ENCODE data around the gene EFCAB11.

The EFCAB11 gene

DNA sequence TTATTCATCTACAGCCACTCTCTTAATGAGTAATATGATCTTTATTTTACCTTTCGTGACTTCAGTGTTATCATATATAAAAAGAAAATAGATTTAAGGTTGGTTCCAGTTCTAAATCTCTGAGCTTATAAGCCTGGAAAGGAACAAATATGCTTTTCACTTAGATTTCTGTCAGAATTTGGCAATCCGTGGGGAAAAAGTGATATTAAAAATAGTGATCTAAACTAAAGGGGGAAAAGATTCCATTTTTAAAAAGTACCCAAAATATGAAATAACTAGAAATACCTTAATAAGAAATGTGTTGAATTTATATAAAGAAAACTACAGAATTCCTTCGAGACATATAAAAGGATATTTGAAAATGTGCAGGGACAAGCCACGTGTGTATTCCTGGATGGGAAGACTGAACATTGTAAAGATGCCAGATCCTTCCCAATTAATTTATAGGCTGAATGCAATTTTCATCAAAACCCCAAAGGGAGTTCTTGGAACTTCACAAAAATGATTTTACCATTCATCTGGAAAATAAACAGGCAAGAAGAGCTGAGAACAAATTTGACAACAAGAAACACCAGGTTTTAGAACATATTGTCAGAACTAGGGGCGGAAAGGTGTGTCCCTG, 142.5 kb downstream of the EFCAB11 start:
- DNase-seq, result no peak

DNA sequence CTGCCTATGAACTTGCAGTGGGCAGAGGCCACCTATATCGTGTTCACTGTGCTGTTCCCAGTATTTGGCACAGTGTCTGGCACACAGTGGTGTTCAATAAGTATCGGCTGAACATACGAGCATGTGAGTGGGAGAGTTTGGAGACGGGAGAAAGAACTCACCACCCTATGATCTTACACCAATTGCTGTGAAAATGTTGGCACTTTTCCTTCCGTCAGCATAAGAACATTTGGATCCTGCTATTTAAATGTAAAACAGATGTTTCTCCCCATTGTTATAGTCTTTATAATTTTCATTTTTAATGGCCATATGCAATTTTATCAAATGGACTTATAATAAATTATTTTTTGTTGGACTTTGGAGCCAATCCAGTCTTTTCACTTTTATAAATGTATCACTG, 144.4 kb downstream of the EFCAB11 start:
- DNase-seq, result no peak

GRCh38 chr14:89807892-89808291, 146.6 kb downstream of the EFCAB11 start:
- DNase-seq, result no peak

- DNase-seq, result no peak
Measured at GRCh38 chr14:89807151-89807550, 147.4 kb downstream of the EFCAB11 start.

GRCh38 chr14:89806451-89806850, 148.1 kb downstream of the EFCAB11 start:
- no peak for DNase-seq

GRCh38 chr14:89805501-89805900, 149.0 kb downstream of the EFCAB11 start:
- DNase-seq, result no peak

GRCh38 chr14:89803542-89803941, 151.0 kb downstream of the EFCAB11 start:
- DNase-seq, result no peak

DNA sequence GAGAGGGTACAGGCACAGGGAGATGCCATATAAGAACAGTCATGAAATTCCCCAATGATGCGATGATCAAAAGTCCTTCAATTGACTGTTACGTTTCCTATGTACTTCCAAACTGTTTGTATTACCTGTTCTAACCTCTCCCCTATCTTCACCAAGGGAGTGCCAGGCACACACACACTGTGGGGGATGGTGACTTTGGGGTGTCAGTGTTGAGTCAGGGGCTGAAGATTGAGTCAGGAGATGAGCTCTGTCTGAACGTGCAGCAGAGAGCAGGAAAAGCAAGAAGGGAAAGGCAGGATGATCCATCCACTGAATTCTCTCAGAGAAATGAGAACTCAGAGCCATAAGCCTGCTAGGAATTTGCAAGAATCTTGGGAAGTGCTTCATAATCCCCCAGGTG, 153.4 kb downstream of the EFCAB11 start:
- no peak for DNase-seq

- DNase-seq, result no peak
Measured at GRCh38 chr14:89798212-89798773, 156.2 kb downstream of the EFCAB11 start.

DNA sequence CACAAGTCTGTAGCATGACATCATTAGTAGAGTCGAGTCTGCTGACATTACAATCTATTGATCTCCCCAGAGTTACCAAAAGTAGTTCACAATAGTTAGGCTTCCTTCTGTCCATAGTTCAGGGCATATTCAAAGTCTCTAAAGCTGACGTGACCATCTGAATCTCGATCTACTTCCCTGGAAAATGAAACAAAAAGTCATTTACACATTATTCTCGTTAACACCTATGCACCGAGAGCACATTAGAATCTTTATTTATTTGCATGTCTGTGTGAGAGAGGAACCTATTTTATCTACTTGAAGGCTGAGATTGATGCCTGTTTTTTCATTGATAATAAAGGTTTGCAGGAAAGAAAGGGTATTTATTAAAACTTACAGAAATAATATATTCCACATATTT, 157.4 kb downstream of the EFCAB11 start:
- DNase-seq, result no peak

- DNase-seq, result no peak
Measured at GRCh38 chr14:89794096-89794495, 160.4 kb downstream of the EFCAB11 start.

GRCh38 chr14:89793367-89793716, 161.2 kb downstream of the EFCAB11 start:
- DNase-seq, result no peak

DNA sequence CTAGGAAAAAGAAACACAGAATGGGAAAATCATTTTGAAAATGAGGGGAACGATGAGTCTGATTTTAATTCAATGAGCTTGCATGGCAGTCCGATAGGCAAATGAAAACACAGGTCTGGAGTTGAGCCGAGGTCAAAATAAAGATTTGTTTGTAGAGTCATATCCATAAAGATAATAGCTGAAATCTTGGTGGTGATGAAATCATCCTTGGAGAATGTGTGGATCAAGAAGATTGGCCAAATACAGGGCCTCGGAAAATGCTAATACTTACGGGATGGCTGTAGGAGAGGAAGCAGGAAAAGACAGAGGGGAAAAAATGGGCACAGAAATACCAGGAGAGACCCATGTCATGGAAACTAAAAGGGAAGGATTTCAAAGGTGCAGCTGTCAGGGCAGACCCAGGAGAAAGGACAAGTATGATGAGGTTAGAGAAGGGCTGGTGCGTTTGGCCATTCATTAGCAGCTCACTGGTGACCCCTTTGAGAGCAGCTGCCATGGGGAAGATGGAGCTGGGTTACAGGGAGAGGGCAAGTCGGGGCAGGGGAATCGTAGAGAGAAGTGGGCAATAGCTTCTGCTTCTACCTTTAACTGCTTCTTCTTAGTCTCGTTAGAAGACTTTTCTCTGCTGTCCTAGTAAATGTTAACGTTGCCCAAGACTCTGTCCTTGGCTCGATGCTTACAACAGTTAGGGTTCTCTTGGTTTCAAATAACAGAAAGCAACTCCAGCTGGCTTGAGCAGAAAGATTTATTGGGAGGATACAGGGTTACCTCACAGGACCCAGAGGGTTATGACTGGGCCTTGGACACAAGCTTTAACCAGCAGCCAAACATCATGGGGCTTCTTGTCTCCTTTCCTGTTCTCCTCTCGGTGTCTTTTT, 161.8 kb downstream of the EFCAB11 start:
- DNase-seq, result no peak

DNA sequence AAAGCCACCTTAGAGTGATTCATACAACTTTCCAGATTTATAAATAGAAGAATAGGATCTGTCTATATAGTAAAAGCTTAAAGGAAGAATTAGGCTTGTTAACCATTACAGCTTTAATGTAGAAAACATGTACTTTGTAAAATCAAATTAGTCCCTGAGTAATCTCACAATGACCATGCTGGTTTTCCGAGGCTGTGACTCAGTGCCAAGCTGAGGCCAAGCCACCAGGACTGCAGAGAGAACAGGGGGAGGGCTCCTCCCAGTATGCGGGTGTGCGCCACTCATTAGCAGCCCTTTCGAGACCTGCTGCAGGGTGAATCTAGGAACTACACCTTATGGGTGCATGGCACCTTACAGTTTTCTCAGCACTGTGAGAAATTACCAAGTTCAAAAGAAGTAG, 167.0 kb downstream of the EFCAB11 start:
- no peak for DNase-seq

- no peak for DNase-seq
Measured at GRCh38 chr14:89781046-89781445, 173.5 kb downstream of the EFCAB11 start.

GRCh38 chr14:89779707-89780106, 174.8 kb downstream of the EFCAB11 start:
- DNase-seq, result no peak

- no peak for DNase-seq
Measured at GRCh38 chr14:89775946-89776345, 178.6 kb downstream of the EFCAB11 start.

- no peak for DNase-seq
Measured at GRCh38 chr14:89775151-89775550, 179.4 kb downstream of the EFCAB11 start.

DNA sequence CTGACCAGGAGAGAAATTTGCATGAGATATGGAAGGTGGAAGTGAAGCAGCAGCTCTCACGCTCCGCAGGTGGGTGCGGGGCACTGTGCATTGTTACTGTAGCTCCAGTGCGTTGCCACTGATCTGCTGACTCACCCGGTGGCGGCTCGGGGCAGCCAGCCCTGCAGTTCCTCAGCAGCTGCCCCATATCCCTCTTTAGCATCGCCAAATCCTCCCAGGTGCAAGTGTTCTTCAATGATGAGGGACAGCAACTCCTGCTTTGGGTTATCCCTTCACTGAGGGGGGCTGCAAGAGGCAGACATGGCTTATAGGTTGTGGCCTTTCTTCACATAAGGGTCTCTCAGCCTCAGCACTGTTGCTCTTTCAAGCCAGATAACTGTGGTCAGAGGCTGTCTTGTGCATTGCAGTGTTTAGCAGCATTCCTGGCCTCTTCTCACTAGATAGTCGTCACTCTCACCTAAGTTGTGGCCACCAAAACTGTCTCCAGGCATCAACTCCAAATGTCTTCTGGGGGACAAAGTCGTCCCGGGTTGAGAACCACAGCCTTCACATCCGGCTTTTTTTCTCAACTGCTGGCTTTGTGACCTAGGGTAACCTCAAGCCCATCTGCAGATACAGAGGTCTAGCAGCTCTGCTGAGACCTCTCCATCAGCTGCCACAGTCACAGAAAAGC, 180.8 kb downstream of the EFCAB11 start:
- peak; percentile 88 for DNase-seq

DNA sequence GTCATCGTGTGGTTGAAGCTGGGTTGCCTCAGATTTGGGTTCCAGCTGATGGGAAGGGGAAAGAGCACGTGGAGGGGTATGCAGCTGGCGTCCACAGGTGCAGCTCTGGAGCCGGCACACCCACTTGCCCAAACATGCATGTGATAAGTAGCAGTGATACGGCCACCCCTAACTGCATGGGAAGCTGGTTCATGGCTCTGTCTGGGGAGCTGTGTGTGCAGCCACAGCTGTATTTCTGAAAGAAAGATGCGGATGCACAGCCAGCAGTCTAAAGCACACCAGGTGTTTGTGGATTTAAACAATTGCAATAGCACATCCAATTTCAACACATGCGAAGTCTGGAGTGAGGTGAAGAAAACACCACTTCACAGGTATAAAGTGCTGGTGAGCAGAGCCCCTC, 181.4 kb downstream of the EFCAB11 start:
- no peak for DNase-seq

DNA sequence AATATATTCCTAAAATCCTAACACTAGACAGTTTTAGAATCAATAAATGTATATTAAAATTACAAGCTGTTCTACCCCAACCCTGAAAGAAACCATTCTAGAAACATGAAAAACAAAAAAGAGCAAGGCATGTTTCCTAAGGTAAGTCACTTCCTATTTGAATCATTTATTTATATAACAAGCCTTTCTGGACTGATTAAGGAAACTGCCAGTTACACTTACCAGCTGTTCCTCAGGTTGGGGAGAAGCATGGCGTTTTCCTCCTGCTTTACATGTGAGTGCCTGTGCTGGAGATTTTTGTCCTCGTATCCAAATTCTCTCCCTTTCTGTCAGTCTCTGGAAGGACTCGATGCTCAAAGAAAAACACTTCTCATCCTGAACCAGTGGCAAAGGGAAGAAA, 183.3 kb downstream of the EFCAB11 start:
- no peak for DNase-seq

- peak; percentile 68 for DNase-seq
Measured at GRCh38 chr14:89767861-89768268, 186.7 kb downstream of the EFCAB11 start.

GRCh38 chr14:89767131-89767530, 187.4 kb downstream of the EFCAB11 start:
- DNase-seq, result no peak

GRCh38 chr14:89765346-89765745, 189.2 kb downstream of the EFCAB11 start:
- no peak for DNase-seq

Data from islet precursor cell (in vitro differentiated cells).